Mucosa of descending colon (tissue), 3 donors: ENCODE data around the gene JMJD7. TPM values are rescaled to one million over a fixed set of nuclear protein-coding genes. Genes with fewer than 3 reads are reported as not detected.
A peak's percentile ranks its signal among the peaks of the same experiment; 100 is the strongest.
"Not testable (repeated sequence)": the region's sequence is repeated elsewhere in the genome, so short reads cannot be mapped to it uniquely, and the experiment has no call there.

Source experiments
- ATAC-seq: fragments of 200-7000 bp; cut with Tn5 transposase; one replicate; pipeline ENCODE4 v1.9.1; 2020; ENCODE audit warnings: mild to moderate bottlenecking, moderate library complexity
- DNase-seq, 3 donors: peaks; one replicate each; pipeline ENCODE4 v3.0.0-alpha.2; 2020
- H3K36me3 ChIP-seq: fragments of 200-600 bp; one replicate; pipeline ENCODE4 v1.8.0; 2021; ENCODE audit warnings: low read depth, mild to moderate bottlenecking
- H3K4me1 ChIP-seq: fragments of 200-600 bp; one replicate; pipeline ENCODE4 v1.8.0; 2021; ENCODE audit warnings: low read depth, mild to moderate bottlenecking
- H3K4me3 ChIP-seq: fragments of 200-600 bp; one replicate; pipeline ENCODE4 v1.8.0; 2021; ENCODE audit warnings: mild to moderate bottlenecking
- H3K9me3 ChIP-seq: fragments of 200-600 bp; one replicate; pipeline ENCODE4 v1.8.0; 2021; ENCODE audit warnings: mild to moderate bottlenecking
- intact Hi-C, 2 donors: fragments of 100-400 bp; cut with DNase I in 1 of 2; cut with micrococcal nuclease in 1 of 2; formaldehyde crosslinking; loops; one replicate each; pipeline versions ENCODE4 v1.11.0 to v1.11.1; 2022; cut with DNase I, micrococcal nuclease
- total RNA-seq, 3 donors: library from RNA; stranded (reverse); fragmentation: NEBNext Ultra II Directional in 2 of 3; extraction: Animal tissue kit (Norgen Biotek cat#: 25700) in 2 of 3; gene quantifications; one replicate each; pipeline versions ENCODE4 v1.2.1 to v1.2.4, GENCODE V29; 2021 to 2023
- TF ChIP-seq, protein P1 (sequence below): fragments of 200-600 bp; IDR thresholded peaks from one replicate; pipeline ENCODE4 v1.8.0; 2022; ENCODE audit warnings: antibody characterized with exemption, mild to moderate bottlenecking
- donor health status: DM: no; HTN: no; CAD: no; lungs with moderate emphysema.
- donor health status: DM: no; HTN: no; CAD: no.
- donor health status: DM: no; HTN: yes; CAD: no.

Gene JMJD7
- total RNA-seq, 3 donors from 2014 or later: 9.8 to 15.2 (median 10.8) TPM

- H3K4me1 ChIP-seq: peaks cover 13% of the 10 kb centered on the region
- no peak for ATAC-seq
- no peaks in the 10 kb centered on the region for H3K36me3 ChIP-seq
- H3K4me3 ChIP-seq: no peak overlapping the region
- H3K9me3 ChIP-seq: no peaks in the 10 kb centered on the region
- intact Hi-C loops: no loop called here
- TF ChIP-seq, protein P1, sequence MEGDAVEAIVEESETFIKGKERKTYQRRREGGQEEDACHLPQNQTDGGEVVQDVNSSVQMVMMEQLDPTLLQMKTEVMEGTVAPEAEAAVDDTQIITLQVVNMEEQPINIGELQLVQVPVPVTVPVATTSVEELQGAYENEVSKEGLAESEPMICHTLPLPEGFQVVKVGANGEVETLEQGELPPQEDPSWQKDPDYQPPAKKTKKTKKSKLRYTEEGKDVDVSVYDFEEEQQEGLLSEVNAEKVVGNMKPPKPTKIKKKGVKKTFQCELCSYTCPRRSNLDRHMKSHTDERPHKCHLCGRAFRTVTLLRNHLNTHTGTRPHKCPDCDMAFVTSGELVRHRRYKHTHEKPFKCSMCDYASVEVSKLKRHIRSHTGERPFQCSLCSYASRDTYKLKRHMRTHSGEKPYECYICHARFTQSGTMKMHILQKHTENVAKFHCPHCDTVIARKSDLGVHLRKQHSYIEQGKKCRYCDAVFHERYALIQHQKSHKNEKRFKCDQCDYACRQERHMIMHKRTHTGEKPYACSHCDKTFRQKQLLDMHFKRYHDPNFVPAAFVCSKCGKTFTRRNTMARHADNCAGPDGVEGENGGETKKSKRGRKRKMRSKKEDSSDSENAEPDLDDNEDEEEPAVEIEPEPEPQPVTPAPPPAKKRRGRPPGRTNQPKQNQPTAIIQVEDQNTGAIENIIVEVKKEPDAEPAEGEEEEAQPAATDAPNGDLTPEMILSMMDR: no peak
- DNase-seq: no peak
Measured at GRCh38 chr15:41829959-41830646, 2.2 kb downstream of the JMJD7 start.

GRCh38 chr15:41831291-41831690 lies 3.4 kb downstream of the JMJD7 start:
- DNase-seq, H3K4me3 ChIP-seq, H3K36me3 ChIP-seq, H3K9me3 ChIP-seq, intact Hi-C loops, ATAC-seq: not testable (repeated sequence)
- peaks cover 13% of the 10 kb centered on the region for H3K4me1 ChIP-seq

GRCh38 chr15:41832208-41832607 lies 4.3 kb downstream of the JMJD7 start:
- H3K4me1 ChIP-seq: peaks cover 13% of the 10 kb centered on the region
- TF ChIP-seq, protein P1: no peak
- no peaks in the 10 kb centered on the region for H3K9me3 ChIP-seq
- intact Hi-C loops: no loop called here
- no peak overlapping the region for H3K4me3 ChIP-seq
- ATAC-seq (no peak), DNase-seq (no peak)
- H3K36me3 ChIP-seq: no peaks in the 10 kb centered on the region

DNA sequence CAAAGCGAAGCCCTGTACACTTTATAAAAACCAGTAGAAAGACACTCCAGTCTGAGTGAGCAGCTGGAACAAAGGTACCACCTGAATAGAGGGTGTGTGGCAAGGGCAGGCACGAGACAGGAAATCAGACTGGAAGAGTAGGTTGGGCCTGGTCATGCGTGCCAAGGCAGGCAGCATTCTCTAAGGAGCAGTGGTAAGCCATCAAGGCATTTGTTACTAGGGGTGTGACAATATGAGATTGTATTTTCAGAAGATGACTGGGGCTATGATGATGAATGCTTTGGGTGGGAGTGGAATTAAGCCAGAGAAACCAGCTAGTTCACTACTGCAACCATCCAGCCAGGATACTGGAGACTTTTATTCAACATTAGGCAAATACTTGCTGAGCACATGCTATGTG lies 5.0 kb downstream of the JMJD7 start:
- DNase-seq: no peak
- TF ChIP-seq, protein P1: no peak
- Histone ChIP-seq H3K4me3 (no peak overlapping the region), H3K9me3 (no peaks in the 10 kb centered on the region), H3K4me1 (peaks cover 10% of the 10 kb centered on the region), H3K36me3 (no peaks in the 10 kb centered on the region)
- peak; percentile 9 for ATAC-seq
- intact Hi-C loops: no loop called here

DNA sequence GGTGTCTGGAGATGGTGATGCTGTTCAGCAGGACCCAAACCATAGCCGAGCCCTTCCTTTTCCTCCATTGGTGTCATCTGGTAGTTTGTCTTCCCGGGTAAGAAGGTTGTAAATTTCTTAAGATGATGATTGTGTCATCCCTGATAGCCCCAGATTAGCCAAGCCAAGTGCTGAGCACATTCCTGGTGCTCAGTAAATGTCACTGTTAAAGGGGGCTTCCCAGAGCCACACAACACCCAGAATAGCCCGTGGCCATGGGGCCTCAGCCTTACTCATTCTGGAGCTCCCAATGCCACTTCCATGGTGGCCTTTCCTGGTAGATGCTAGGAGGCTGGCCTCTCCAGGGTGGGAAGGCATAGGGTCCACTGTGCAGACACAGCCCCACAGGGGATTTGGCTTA lies 6.2 kb downstream of the JMJD7 start:
- no peak for DNase-seq
- peaks cover 15% of the 10 kb centered on the region for H3K4me1 ChIP-seq
- TF ChIP-seq, protein P1: no peak
- ATAC-seq: no peak
- intact Hi-C loops: no loop called here
- H3K36me3 ChIP-seq: no peaks in the 10 kb centered on the region
- H3K4me3 ChIP-seq: no peak overlapping the region
- no peaks in the 10 kb centered on the region for H3K9me3 ChIP-seq

GRCh38 chr15:41836073-41836472 lies 8.2 kb downstream of the JMJD7 start:
- no peak for DNase-seq

More at GRCh38 chr15:41836073-41836472, 8.2 kb downstream of the JMJD7 start:
- ATAC-seq: no peak
- H3K9me3 ChIP-seq: no peaks in the 10 kb centered on the region
- TF ChIP-seq, protein P1: no peak
- no peak overlapping the region for H3K4me3 ChIP-seq
- intact Hi-C loops: no loop called here
- peaks cover 9% of the 10 kb centered on the region for H3K4me1 ChIP-seq
- no peaks in the 10 kb centered on the region for H3K36me3 ChIP-seq
